NB4 (cell line): Measurements from ENCODE around the gene WDR1.

ENCODE experiments used
- CTCF ChIP-seq: IDR thresholded peaks from one replicate; pipeline ENCODE4 v1.5.1; 2012; ENCODE audit warnings: low read depth, low read length
- MAX ChIP-seq: IDR thresholded peaks from 2 replicates; pipeline ENCODE4 v1.6.1; 2011; ENCODE audit warnings: low read depth, low read length

GRCh38 chr4:10035130-10035529 is 81.5 kb downstream of the WDR1 start:
- TF ChIP-seq CTCF: no peak
- TF ChIP-seq MAX: no peak
